HG02870 (cell line): ENCODE data around the gene PADI2.

Experiments used
- ATAC-seq: cut with Tn5 transposase; IDR thresholded peaks from one replicate; pipeline ENCODE4 v1.9.1; 2021; ENCODE audit warnings: mild to moderate bottlenecking, moderate library complexity; ENCODE audit not compliant: unreplicated experiment

PADI2 gene

GRCh38 chr1:17140279-17140678, 21.0 kb upstream of the PADI2 start:
- no peak for ATAC-seq

GRCh38 chr1:17139637-17140036, 20.4 kb upstream of the PADI2 start:
- ATAC-seq = no peak

GRCh38 chr1:17137441-17137840, 18.2 kb upstream of the PADI2 start:
- ATAC-seq = no peak

- ATAC-seq = no peak
Measured at GRCh38 chr1:17136936-17137335, 17.7 kb upstream of the PADI2 start.

GRCh38 chr1:17136145-17136544, 16.9 kb upstream of the PADI2 start:
- no peak for ATAC-seq

- ATAC-seq = no peak
Measured at GRCh38 chr1:17135530-17135929, 16.3 kb upstream of the PADI2 start.

GRCh38 chr1:17134724-17135123, 15.5 kb upstream of the PADI2 start:
- ATAC-seq = no peak

- ATAC-seq = no peak
Measured at GRCh38 chr1:17134034-17134433, 14.8 kb upstream of the PADI2 start.

- ATAC-seq = no peak
Measured at GRCh38 chr1:17130138-17130635, 10.9 kb upstream of the PADI2 start.

GRCh38 chr1:17128361-17128760, 9.1 kb upstream of the PADI2 start:
- ATAC-seq = no peak

GRCh38 chr1:17125756-17126237, 6.5 kb upstream of the PADI2 start:
- no peak for ATAC-seq

- ATAC-seq = no peak
Measured at GRCh38 chr1:17123196-17124045, 4.2 kb upstream of the PADI2 start.

GRCh38 chr1:17122521-17123164, 3.4 kb upstream of the PADI2 start:
- ATAC-seq = no peak

- no peak for ATAC-seq
Measured at GRCh38 chr1:17121881-17122280, 2.6 kb upstream of the PADI2 start.

GRCh38 chr1:17120962-17121837, 1.9 kb upstream of the PADI2 start:
- no peak for ATAC-seq

GRCh38 chr1:17120481-17120877, 1.2 kb upstream of the PADI2 start:
- no peak for ATAC-seq

- ATAC-seq = no peak
Measured at GRCh38 chr1:17119773-17120480, 676 bp upstream of the PADI2 start.

- no peak for ATAC-seq
Measured at GRCh38 chr1:17118706-17119075, 560 bp downstream of the PADI2 start.

GRCh38 chr1:17118268-17118667, 983 bp downstream of the PADI2 start:
- ATAC-seq = no peak

GRCh38 chr1:17117451-17118265, 1.6 kb downstream of the PADI2 start:
- no peak for ATAC-seq
